Activated T-cell treated with anti-CD3 and anti-CD28 coated beads, Interleukin-2, amount 50 U/mL, for 72 hours (primary cell): ENCODE data around the gene HMX2. TPM values are rescaled to one million over a fixed set of nuclear protein-coding genes. Genes with fewer than 3 reads are reported as not detected.
A peak's percentile ranks its signal among the peaks of the same experiment; 100 is the strongest.

Experiments
- ATAC-seq, 2 donors: fragments of 150-1000 bp; cut with Tn5 transposase; replicated peaks in 1 of 2; 2 replicates each; pipeline ENCODE4 v1.10.0; 2021; ENCODE audit warnings: moderate library complexity in 2 of 2, mild to moderate bottlenecking in 1 of 2
- DNase-seq, 2 donors: peaks; one replicate each; pipeline ENCODE4 v3.0.0; 2021 to 2022; ENCODE audit warnings: mixed read lengths in 1 of 2
- H3K27ac Mint-ChIP-seq: one replicate; pipeline ENCODE4 v1.8.0; 2022; ENCODE audit warnings: mild to moderate bottlenecking, moderate library complexity, mixed read lengths
- H3K27me3 Mint-ChIP-seq: one replicate; pipeline ENCODE4 v1.8.0; 2022; ENCODE audit warnings: low read depth, mixed read lengths
- H3K36me3 Mint-ChIP-seq, 2 donors: one replicate each; pipeline ENCODE4 v1.8.0; 2022; ENCODE audit warnings: mixed read lengths in 2 of 2, mild to moderate bottlenecking in 1 of 2; ENCODE audit not compliant: insufficient read depth in 2 of 2
- H3K4me1 Mint-ChIP-seq: one replicate; pipeline ENCODE4 v1.8.0; 2022; ENCODE audit warnings: low read depth, mixed read lengths
- H3K4me3 Mint-ChIP-seq, 2 donors: one replicate each; pipeline ENCODE4 v1.8.0; 2022; ENCODE audit warnings: mild to moderate bottlenecking in 2 of 2, mixed read lengths in 2 of 2, moderate library complexity in 2 of 2
- H3K9me3 Mint-ChIP-seq, 2 donors: one replicate each; pipeline ENCODE4 v1.8.0; 2022; ENCODE audit warnings: mixed read lengths in 2 of 2
- total RNA-seq, 2 donors: library from RNA; stranded (reverse); gene quantifications; one replicate each; pipeline ENCODE4 v1.2.3, GENCODE V29; 2022

HMX2 gene
- total RNA-seq, 2 donors from 2014 or later, result 0.58 to 1.1 TPM

- Mint-ChIP-seq H3K27ac (peak overlapping the region; percentile 56), H3K4me3 (peak overlapping the region; percentile 78 to 81), H3K4me1 (peaks cover 32% of the 10 kb centered on the region), H3K27me3 (peaks cover 76% of the 10 kb centered on the region), H3K9me3 (no peaks in the 10 kb centered on the region), H3K36me3 (peaks cover 0 to 2% of the 10 kb centered on the region in 2 donors)
- ATAC-seq (no peak), DNase-seq (no peak)
Observed at GRCh38 chr10:123133541-123134342, 14.2 kb upstream of the HMX2 start.

- peak in 1 of 2 donors; percentile 23 for DNase-seq
- no peaks in the 10 kb centered on the region for H3K9me3 Mint-ChIP-seq
- peaks cover 76% of the 10 kb centered on the region for H3K27me3 Mint-ChIP-seq
- no peak for ATAC-seq
- peaks cover 0 to 2% of the 10 kb centered on the region in 2 donors for H3K36me3 Mint-ChIP-seq
- H3K27ac Mint-ChIP-seq, result peak overlapping the region; percentile 56
- H3K4me3 Mint-ChIP-seq, result peak overlapping the region; percentile 78 to 81
- H3K4me1 Mint-ChIP-seq, result peaks cover 39% of the 10 kb centered on the region
Observed at GRCh38 chr10:123134343-123134914, 13.5 kb upstream of the HMX2 start.

DNA sequence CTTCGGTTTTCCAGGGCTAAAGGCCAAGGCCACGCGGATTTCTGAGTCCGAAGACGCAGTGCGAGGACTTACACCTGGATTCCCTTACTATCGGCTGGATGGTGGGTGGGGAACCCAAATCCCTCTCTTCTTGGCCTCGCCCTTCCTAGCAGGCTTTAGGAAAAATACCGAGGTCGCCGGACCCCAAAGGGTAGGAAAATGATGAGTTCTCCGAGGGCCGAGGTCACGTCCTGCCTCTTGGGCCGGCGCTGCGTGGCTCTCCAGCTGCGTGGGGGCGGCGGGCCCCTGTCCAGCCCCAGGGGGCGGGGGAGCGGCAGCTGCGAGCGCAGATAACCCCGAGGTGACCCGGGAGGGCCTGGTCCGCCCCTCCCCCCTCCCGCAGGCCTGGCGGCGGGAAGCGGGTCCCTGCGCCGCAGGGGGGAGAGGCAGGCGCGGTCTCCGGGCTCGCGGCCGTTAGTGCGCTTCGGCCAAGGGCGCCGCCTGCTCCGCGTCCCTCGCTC lies 13.0 kb upstream of the HMX2 start:
- no peaks in the 10 kb centered on the region for H3K9me3 Mint-ChIP-seq
- peaks cover 76% of the 10 kb centered on the region for H3K27me3 Mint-ChIP-seq
- peak overlapping the region; percentile 78 to 81 for H3K4me3 Mint-ChIP-seq
- no peak overlapping the region for H3K27ac Mint-ChIP-seq
- peaks cover 41% of the 10 kb centered on the region for H3K4me1 Mint-ChIP-seq
- peak in 1 of 2 donors; percentile 27 for DNase-seq
- H3K36me3 Mint-ChIP-seq, result peaks cover 0 to 2% of the 10 kb centered on the region in 2 donors
- no peak for ATAC-seq

DNA sequence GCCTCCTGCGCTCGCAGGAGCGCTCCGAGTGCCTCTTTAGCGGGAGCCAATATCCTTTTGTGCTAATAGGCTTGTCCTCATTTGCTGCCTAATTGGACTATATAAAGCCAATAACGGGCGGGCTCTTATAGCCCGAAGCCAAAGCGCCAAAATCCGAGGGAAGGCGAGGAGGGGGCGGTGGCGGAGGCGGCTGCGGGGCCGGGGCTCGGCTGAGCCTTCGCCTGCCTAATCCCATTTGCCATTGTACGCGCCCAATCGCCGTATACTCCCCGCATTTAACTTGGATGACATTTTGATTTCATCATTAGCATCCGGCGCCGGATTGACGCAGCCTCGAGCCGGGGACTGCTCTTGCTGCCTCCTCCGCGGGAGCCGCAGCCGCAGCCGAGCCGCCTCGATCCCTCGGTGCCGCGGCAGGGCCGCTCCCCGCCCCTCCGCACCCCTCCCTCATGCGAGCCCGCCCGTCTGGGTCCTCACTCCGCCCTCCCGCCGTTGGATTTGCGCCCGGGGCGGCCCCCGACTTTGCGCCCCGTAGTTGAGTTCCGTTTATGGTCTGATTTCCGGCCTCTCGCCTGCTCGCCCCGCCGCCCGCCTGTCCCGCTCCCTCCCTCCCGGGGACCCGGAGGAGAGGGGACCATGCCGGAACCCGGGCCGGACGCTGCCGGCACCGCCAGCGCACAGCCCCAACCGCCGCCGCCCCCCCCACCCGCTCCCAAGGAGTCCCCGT lies 12.4 kb upstream of the HMX2 start, which contains the start of gene HMX3:
Gene HMX3, plus strand, starts transcription at position 556 of the 727 bp plus-strand sequence. Its CDS starts 81 bp downstream, at position 637.
- ATAC-seq (peak; percentile 63), DNase-seq (peak; percentile 59 to 68)
- H3K36me3 Mint-ChIP-seq, result peaks cover 0 to 2% of the 10 kb centered on the region in 2 donors
- peaks cover 41% of the 10 kb centered on the region for H3K4me1 Mint-ChIP-seq
- H3K4me3 Mint-ChIP-seq, result peak within 1 kb of the TSS; percentile 81 to 87
- H3K27me3 Mint-ChIP-seq, result peaks cover 76% of the 10 kb centered on the region
- no peak within 1 kb of the TSS for H3K27ac Mint-ChIP-seq
- no peaks in the 10 kb centered on the region for H3K9me3 Mint-ChIP-seq

DNA sequence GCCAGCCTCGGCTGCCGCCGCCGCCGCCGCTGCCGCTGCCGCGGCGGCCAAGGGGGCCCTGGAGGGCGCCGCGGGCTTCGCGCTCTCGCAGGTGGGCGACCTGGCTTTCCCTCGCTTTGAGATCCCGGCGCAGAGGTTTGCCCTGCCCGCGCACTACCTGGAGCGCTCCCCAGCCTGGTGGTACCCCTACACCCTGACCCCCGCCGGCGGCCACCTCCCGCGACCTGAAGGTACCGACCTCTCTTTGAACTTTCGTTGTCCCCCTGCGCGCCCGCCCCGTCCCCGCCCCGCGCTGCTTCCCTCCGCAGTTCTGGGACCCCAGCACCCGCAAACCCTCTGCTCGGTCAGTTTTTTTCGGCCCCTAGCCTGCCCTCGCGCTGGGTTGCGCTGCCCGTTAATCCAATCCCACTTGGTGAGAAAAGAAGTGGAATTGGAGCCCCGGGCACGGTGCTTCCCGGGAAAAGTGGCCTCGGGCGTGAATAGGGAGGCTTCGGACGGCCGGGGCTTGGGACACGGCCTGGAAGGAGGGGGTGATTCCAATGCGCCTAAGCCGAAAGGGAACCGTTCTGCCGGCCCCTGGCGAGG lies 11.6 kb upstream of the HMX2 start:
- peaks cover 0 to 2% of the 10 kb centered on the region in 2 donors for H3K36me3 Mint-ChIP-seq
- H3K27me3 Mint-ChIP-seq, result peaks cover 78% of the 10 kb centered on the region
- DNase-seq (peak in 1 of 2 donors; percentile 17), ATAC-seq (peak in 1 of 2 donors; percentile 3)
- no peaks in the 10 kb centered on the region for H3K9me3 Mint-ChIP-seq
- no peak overlapping the region for H3K27ac Mint-ChIP-seq
- peaks cover 41% of the 10 kb centered on the region for H3K4me1 Mint-ChIP-seq
- H3K4me3 Mint-ChIP-seq, result peak overlapping the region; percentile 81 to 87

- Mint-ChIP-seq H3K4me1 (peaks cover 43% of the 10 kb centered on the region), H3K36me3 (no peaks in the 10 kb centered on the region), H3K27ac (peak overlapping the region; percentile 76), H3K9me3 (no peaks in the 10 kb centered on the region), H3K27me3 (peaks cover 78% of the 10 kb centered on the region), H3K4me3 (peak overlapping the region; percentile 81 to 87)
- DNase-seq (peak in 1 of 2 donors; percentile 50), ATAC-seq (peak; percentile 25 to 27)
Observed at GRCh38 chr10:123136806-123137642, 10.9 kb upstream of the HMX2 start.

DNA sequence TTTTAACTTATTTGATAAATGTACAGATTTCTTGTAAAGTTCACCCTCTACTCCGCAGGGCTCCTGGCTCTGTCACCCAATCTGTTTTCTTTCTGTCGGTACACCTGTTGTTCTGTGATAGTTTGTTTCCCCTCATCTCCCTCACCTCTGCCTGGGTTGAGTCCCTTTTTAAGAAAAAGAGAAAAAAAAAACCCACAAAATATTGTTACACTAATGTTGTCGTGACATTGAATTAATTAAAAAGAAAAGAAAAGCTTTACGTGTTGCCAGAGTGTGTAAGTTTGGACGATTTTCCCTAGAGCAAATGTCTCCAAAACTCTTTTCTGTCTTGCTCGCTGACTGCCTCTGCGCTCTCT lies 8.8 kb upstream of the HMX2 start:
- no peak for ATAC-seq
- no peak for DNase-seq
- Mint-ChIP-seq H3K9me3 (no peaks in the 10 kb centered on the region), H3K36me3 (peaks cover 0 to 1% of the 10 kb centered on the region in 2 donors), H3K4me1 (peaks cover 47% of the 10 kb centered on the region), H3K4me3 (peak overlapping the region; percentile 74 to 80), H3K27ac (peak overlapping the region; percentile 58), H3K27me3 (peaks cover 78% of the 10 kb centered on the region)

DNA sequence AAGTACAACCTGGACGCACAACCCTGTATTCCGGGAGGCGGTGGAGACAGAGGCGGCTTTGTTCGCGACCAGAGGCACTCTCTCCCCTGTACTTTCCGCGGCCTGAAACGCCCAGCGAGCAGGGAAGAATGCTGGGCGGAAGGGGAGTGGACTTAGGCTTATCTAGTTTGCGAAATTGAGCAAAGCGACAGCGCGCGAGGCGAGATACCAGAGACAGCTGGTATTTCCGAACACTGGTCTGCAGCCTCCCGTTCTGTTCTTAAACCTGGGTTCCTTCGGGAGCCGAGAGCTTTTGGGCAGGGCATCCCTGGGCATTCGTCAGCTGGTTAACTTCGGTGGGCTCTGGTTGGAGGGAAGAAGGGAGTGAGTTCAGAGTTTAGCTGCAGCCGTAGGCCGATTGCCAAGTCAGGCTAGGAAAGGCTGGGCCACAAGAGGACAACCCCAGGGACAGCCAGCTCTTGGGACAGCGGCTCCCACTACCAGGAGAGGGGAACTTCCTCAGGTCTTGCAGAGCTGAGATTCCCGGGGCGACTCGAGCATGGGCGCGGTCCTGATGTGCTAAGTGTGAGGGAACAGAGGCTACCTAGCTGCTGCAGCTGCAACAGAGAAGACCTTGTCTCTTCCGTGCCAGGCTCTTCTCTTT lies 8.3 kb upstream of the HMX2 start:
- Mint-ChIP-seq H3K27ac (peak overlapping the region; percentile 58), H3K36me3 (peaks cover 0 to 1% of the 10 kb centered on the region in 2 donors), H3K27me3 (peaks cover 78% of the 10 kb centered on the region), H3K9me3 (no peaks in the 10 kb centered on the region), H3K4me1 (peaks cover 47% of the 10 kb centered on the region), H3K4me3 (peak overlapping the region; percentile 74 to 80)
- DNase-seq (peak in 1 of 2 donors; percentile 12), ATAC-seq (peak; percentile 3 to 9)

DNA sequence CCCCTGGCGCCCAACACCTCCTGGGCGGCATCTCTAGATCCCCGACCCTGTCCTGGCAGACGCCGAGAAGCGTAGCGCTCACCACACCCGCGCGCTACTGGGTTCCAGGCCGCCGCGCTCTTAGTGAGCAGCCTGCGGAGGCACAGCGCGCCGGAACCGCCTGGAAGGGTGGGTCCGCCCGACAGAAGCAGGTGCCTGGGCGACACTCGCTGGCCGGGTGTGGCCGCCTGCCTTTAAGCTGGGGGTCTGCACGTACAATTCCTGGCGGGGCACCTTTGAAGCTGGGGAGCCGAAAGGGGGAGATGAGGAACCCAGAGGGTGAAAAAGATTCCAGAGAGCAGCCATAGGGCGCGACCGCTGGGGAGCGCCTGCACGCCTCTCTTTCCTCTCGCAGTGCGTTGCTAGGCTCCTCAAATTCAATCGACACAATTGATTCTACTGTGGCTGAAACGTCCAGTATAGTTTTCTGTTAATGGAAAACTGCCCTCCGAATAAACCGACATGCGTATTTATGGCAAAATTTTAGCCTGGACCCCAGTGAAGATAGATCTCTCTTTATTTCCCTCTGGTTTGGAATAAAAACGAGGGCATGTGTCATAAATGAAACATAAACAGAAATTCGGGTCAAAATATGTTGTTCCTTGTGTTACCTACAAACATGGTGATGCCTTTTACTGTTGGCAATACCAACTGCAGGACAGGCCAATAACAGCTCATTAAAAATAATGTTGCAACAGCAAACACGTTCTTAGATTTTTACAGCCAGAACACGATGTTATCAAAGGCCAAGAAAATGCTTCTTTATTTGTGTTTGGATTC lies 7.6 kb upstream of the HMX2 start:
- Mint-ChIP-seq H3K36me3 (peaks cover 0 to 1% of the 10 kb centered on the region in 2 donors), H3K4me1 (peaks cover 51% of the 10 kb centered on the region), H3K9me3 (no peaks in the 10 kb centered on the region), H3K27me3 (peaks cover 85% of the 10 kb centered on the region), H3K4me3 (peak overlapping the region; percentile 74 to 80), H3K27ac (no peak overlapping the region)
- DNase-seq (peak in 1 of 2 donors; percentile 28), ATAC-seq (peak; percentile 26 to 32)

DNA sequence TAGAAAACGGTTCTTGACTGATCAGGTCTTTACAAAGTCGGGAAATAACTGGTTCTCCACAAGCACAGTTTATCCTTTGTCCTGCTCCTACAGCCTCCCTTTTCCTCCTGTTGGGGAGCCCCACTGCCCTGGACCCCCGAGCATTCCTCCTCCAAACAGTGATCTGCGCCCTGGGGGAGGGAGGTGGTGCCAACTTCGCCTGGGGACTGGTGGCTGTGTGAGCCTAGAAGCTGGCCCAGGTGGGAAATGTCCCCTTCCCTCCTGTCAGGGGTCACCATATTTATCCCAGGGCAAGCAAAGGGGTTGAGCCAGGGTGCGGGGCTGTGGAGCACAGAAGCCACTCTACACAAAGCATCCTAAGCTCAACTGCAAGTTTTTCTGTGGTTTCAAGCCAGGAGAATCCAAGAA lies 6.9 kb upstream of the HMX2 start:
- Mint-ChIP-seq H3K4me1 (peaks cover 57% of the 10 kb centered on the region), H3K27me3 (peaks cover 91% of the 10 kb centered on the region), H3K9me3 (no peaks in the 10 kb centered on the region), H3K27ac (no peak overlapping the region), H3K36me3 (peaks cover 0 to 1% of the 10 kb centered on the region in 2 donors), H3K4me3 (no peak overlapping the region)
- no peak for DNase-seq
- no peak for ATAC-seq
